CD4-positive, alpha-beta T cell (primary cell): ENCODE results near the gene GRIK1. TPM values are rescaled to one million over a fixed set of nuclear protein-coding genes. Genes with fewer than 3 reads are reported as not detected.

Experiments used
- ATAC-seq: fragments of 200-7000 bp; cut with Tn5 transposase; one replicate; pipeline ENCODE4 v1.10.0; 2022; ENCODE audit warnings: mild to moderate bottlenecking; ENCODE audit not compliant: poor library complexity
- CTCF ChIA-PET: fragments of 350-600 bp; sonication (Branson Sonifier 250); formaldehyde crosslinking; loops from one replicate; lab custom pipeline; 2021; ENCODE audit warnings: antibody characterized with exemption, inconsistent platforms; lab: Charles Lee
- POLR2A ChIA-PET: fragments of 350-600 bp; sonication (Branson Sonifier 250); formaldehyde crosslinking; loops from one replicate; lab custom pipeline; 2021; ENCODE audit warnings: antibody characterized with exemption, inconsistent platforms; lab: Charles Lee
- DNase-seq, 14 experiments: peaks; one replicate each; pipeline ENCODE4 v3.0.0-alpha.2; 2013 to 2020; ENCODE audit warnings: mixed read lengths in 2 of 14
- H3K27ac ChIP-seq, 2 donors: one replicate each; pipeline versions ENCODE4 v1.5.1 to v1.7.0; 2013; ENCODE audit warnings: low read length in 2 of 2, low read depth in 1 of 2, mild to moderate bottlenecking in 1 of 2
- H3K27me3 ChIP-seq, 2 experiments: 1 replicate in 1 of 2; 2 replicates in 1 of 2; pipeline versions ENCODE4 v1.6.1 to v1.7.0; 2013; ENCODE audit warnings: low read length in 2 of 2, control low read depth in 1 of 2, mild to moderate bottlenecking in 1 of 2, moderate library complexity in 1 of 2; ENCODE audit not compliant: insufficient read depth in 2 of 2, control insufficient read depth in 1 of 2
- H3K36me3 ChIP-seq: one replicate; pipeline ENCODE4 v1.6.1; 2013; ENCODE audit warnings: low read length, control low read depth; ENCODE audit not compliant: insufficient read depth
- H3K4me1 ChIP-seq: one replicate; pipeline ENCODE4 v1.6.1; 2013; ENCODE audit warnings: low read length, control low read depth; ENCODE audit not compliant: insufficient read depth
- H3K4me3 ChIP-seq: one replicate; pipeline ENCODE4 v1.5.1; 2013; ENCODE audit warnings: mild to moderate bottlenecking, low read length, moderate library complexity
- H3K9me3 ChIP-seq, 2 experiments: 1 replicate in 1 of 2; 2 replicates in 1 of 2; pipeline versions ENCODE4 v1.6.1 to v1.7.0; 2013; ENCODE audit warnings: low read length in 2 of 2, mild to moderate bottlenecking in 2 of 2, control low read depth in 1 of 2, moderate library complexity in 1 of 2; ENCODE audit not compliant: control insufficient read depth in 1 of 2, insufficient read depth in 1 of 2
- H3K27ac Mint-ChIP-seq: one replicate; pipeline ENCODE4 v1.8.0; 2020; ENCODE audit warnings: mixed read lengths
- H3K27me3 Mint-ChIP-seq: one replicate; pipeline ENCODE4 v1.8.0; 2021; ENCODE audit warnings: mixed read lengths
- H3K36me3 Mint-ChIP-seq: one replicate; pipeline ENCODE4 v1.8.0; 2021; ENCODE audit warnings: low read depth, mixed read lengths
- H3K4me1 Mint-ChIP-seq: one replicate; pipeline ENCODE4 v1.8.0; 2021; ENCODE audit warnings: low read depth, mixed read lengths
- H3K4me3 Mint-ChIP-seq: one replicate; pipeline ENCODE4 v1.8.0; 2020; ENCODE audit warnings: mild to moderate bottlenecking, mixed read lengths
- H3K9me3 Mint-ChIP-seq: one replicate; pipeline ENCODE4 v1.8.0; 2020; ENCODE audit warnings: mixed read lengths
- intact Hi-C, 2 experiments: fragments of 100-400 bp; cut with DNase I in 1 of 2; cut with micrococcal nuclease in 1 of 2; formaldehyde crosslinking; loops; one replicate each; pipeline versions ENCODE4 v1.15.1 to v1.9.0; 2023 to 2025; cut with DNase I, micrococcal nuclease
- total RNA-seq, 174 experiments: library from RNA in 2 of 174; stranded (reverse) in 2 of 174; gene quantifications; one replicate each; pipeline ENCODE4 v1.2.3 and lab custom pipeline; 2021 to 2026
- TF ChIP-seq, protein P1 (sequence below): fragments of 200-600 bp; IDR thresholded peaks from one replicate; pipeline ENCODE4 v1.8.0; 2022; ENCODE audit warnings: antibody characterized with exemption, mild to moderate bottlenecking

Gene GRIK1
- total RNA-seq, 2 experiments from 2014 or later = not detected

DNA sequence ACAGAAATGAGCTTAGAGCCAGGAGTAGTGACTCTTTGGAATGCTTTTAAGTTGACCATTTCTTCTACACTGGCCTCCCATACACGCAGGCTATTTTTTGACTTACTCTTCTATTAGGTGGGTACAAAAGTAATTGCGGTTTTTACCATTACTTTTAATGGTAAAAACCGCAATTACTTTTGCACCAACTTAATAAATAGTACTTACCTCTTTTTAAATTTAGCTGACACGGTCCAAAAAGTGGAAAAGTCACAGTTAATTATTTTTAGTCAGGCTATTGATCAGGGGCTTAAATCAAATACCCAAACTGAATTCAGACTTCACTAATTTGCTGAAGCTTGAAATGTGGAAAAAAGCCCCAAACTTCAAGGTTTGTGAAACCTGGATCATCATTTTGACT, 138.7 kb downstream of the GRIK1 start:
- no peak for DNase-seq
- H3K27ac ChIP-seq = no peak overlapping the region
- Mint-ChIP-seq H3K27ac (no peak overlapping the region), H3K4me1 (no peaks in the 10 kb centered on the region), H3K9me3 (no peaks in the 10 kb centered on the region), H3K27me3 (peaks cover 21% of the 10 kb centered on the region), H3K36me3 (no peaks in the 10 kb centered on the region), H3K4me3 (no peak overlapping the region)
- intact Hi-C loops = no loop called here
- ChIA-PET POLR2A (no interaction called here), CTCF (no interaction called here)
- H3K4me1 ChIP-seq = no peaks in the 10 kb centered on the region
- H3K27me3 ChIP-seq = no peaks in the 10 kb centered on the region
- TF ChIP-seq, protein P1, sequence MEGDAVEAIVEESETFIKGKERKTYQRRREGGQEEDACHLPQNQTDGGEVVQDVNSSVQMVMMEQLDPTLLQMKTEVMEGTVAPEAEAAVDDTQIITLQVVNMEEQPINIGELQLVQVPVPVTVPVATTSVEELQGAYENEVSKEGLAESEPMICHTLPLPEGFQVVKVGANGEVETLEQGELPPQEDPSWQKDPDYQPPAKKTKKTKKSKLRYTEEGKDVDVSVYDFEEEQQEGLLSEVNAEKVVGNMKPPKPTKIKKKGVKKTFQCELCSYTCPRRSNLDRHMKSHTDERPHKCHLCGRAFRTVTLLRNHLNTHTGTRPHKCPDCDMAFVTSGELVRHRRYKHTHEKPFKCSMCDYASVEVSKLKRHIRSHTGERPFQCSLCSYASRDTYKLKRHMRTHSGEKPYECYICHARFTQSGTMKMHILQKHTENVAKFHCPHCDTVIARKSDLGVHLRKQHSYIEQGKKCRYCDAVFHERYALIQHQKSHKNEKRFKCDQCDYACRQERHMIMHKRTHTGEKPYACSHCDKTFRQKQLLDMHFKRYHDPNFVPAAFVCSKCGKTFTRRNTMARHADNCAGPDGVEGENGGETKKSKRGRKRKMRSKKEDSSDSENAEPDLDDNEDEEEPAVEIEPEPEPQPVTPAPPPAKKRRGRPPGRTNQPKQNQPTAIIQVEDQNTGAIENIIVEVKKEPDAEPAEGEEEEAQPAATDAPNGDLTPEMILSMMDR = no peak
- H3K36me3 ChIP-seq = no peaks in the 10 kb centered on the region
- no peak overlapping the region for H3K4me3 ChIP-seq
- no peaks in the 10 kb centered on the region for H3K9me3 ChIP-seq
- no peak for ATAC-seq

DNA sequence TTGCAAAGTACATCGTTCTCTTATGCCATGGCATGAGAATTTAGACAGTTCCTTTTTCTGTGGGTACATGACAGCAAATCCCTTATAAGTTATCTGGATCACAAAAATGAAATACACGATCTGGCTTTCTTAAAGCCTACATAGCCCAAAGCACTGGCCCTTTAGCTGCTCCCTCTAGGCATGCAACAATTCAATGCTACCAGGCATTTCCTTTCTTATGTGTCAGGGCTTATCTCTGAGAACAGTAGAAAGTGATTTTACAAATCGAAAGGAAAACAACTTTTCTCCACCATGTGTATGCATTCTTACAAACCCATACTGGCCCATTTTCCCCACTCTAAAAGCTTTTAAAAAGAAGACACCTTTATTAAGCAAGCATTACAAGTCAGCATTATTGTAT, 139.7 kb downstream of the GRIK1 start:
- TF ChIP-seq, protein P1 = no peak
- ChIA-PET POLR2A (no interaction called here), CTCF (no interaction called here)
- DNase-seq (no peak), ATAC-seq (no peak)
- Mint-ChIP-seq H3K27ac (no peak overlapping the region), H3K9me3 (no peaks in the 10 kb centered on the region), H3K4me1 (no peaks in the 10 kb centered on the region), H3K4me3 (no peak overlapping the region), H3K36me3 (no peaks in the 10 kb centered on the region), H3K27me3 (peaks cover 21% of the 10 kb centered on the region)
- no peak overlapping the region for H3K4me3 ChIP-seq
- H3K27ac ChIP-seq = no peak overlapping the region
- no peaks in the 10 kb centered on the region for H3K27me3 ChIP-seq
- H3K36me3 ChIP-seq = no peaks in the 10 kb centered on the region
- H3K4me1 ChIP-seq = no peaks in the 10 kb centered on the region
- no peaks in the 10 kb centered on the region for H3K9me3 ChIP-seq
- intact Hi-C loops = no loop called here

DNA sequence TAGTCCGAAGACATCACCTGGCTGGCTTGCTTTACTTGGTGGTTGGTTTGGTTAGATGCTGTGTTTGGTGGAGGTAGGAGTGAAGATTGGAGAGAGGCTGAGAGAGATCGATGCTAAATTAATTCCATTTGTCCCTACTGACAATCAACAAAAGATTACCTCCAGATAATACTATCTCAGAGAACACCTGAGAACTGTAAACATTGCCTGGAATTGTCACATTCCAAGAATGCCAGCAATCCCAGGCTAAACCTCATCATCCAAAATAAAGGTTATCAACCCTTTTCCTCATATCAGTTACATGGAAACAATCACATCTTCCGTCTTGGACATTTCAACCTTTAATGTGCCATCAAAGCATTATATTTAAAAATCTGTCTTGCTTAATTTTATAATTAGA, 141.0 kb downstream of the GRIK1 start:
- CTCF ChIA-PET = no interaction called here
- H3K4me1 Mint-ChIP-seq = no peaks in the 10 kb centered on the region
- POLR2A ChIA-PET = no interaction called here
- no peaks in the 10 kb centered on the region for H3K4me1 ChIP-seq
- no peaks in the 10 kb centered on the region for H3K9me3 ChIP-seq
- H3K27me3 Mint-ChIP-seq = peaks cover 26% of the 10 kb centered on the region
- DNase-seq (no peak), ATAC-seq (no peak)
- no peak overlapping the region for H3K4me3 Mint-ChIP-seq
- H3K27ac ChIP-seq = no peak overlapping the region
- no peaks in the 10 kb centered on the region for H3K36me3 Mint-ChIP-seq
- no peaks in the 10 kb centered on the region for H3K36me3 ChIP-seq
- TF ChIP-seq, protein P1 = no peak
- H3K4me3 ChIP-seq = no peak overlapping the region
- intact Hi-C loops = no loop called here
- H3K9me3 Mint-ChIP-seq = no peaks in the 10 kb centered on the region
- H3K27me3 ChIP-seq = no peaks in the 10 kb centered on the region
- no peak overlapping the region for H3K27ac Mint-ChIP-seq
